K562 (cell line): ENCODE data around the gene LIPT2.
A peak's percentile ranks its signal among the peaks of the same experiment; 100 is the strongest.

Experiments used
- ARID3B ChIP-seq: fragments of 250-450 bp; sonication (Bioruptor Pico); IDR thresholded peaks from 2 replicates; pipeline ENCODE4 v1.4.0; 2020; ENCODE audit warnings: borderline replicate concordance
- CTCF ChIP-seq, 3 experiments: IDR thresholded peaks in 2 of 3; conservative IDR thresholded peaks in 1 of 3; 2 replicates each; pipeline ENCODE4 v1.5.1; 2011 to 2012; ENCODE audit warnings: low read length in 3 of 3, mild to moderate bottlenecking in 3 of 3, control low read depth in 2 of 3, improper control_type of control experiment in 1 of 3, inconsistent platforms in 1 of 3, low read depth in 1 of 3, mixed read lengths in 1 of 3, moderate library complexity in 1 of 3; ENCODE audit not compliant: insufficient read depth in 2 of 3
- ETS1 ChIP-seq: conservative IDR thresholded peaks from 2 replicates; pipeline ENCODE4 v1.6.1; 2011; ENCODE audit warnings: low read depth, mild to moderate bottlenecking, low read length; ENCODE audit not compliant: control insufficient read depth
- POLR2A ChIP-seq: fragments of 450-650 bp; conservative IDR thresholded peaks from 2 replicates; pipeline ENCODE4 v1.6.1; 2016
- SPI1 ChIP-seq: IDR thresholded peaks from 2 replicates; pipeline ENCODE4 v1.6.1; 2011; ENCODE audit warnings: low read depth, low read length, control low read depth, borderline replicate concordance
- ZBTB2 ChIP-seq: fragments of 450-650 bp; IDR thresholded peaks from 2 replicates; pipeline ENCODE4 v1.6.1; 2016; ENCODE audit warnings: antibody characterized with exemption

- TF ChIP-seq ARID3B (CRISPR knock-in tag), result no peak
- no peak for TF ChIP-seq ETS1
- no peak for TF ChIP-seq POLR2A
- no peak for TF ChIP-seq ZBTB2
- peak; percentile 65; the same call in 1 of the 2 replicates for TF ChIP-seq SPI1
- peak; percentile 75 to 93 (median 85) for TF ChIP-seq CTCF (IDR thresholded peaks at IDR 0.05 in 2 of 3, conservative IDR thresholded peaks at IDR 0.05 in 1 of 3; ENCODE audit: insufficient read depth in 2 of 3, low read depth in 1 of 3, low read length in 3 of 3)
Measured at GRCh38 chr11:74449369-74449931, 44.1 kb downstream of the LIPT2 start.
